ENCODE data around the gene FITM1. TPM values are rescaled to one million over a fixed set of nuclear protein-coding genes. Genes with fewer than 3 reads are reported as not detected.
A peak's percentile ranks its signal among the peaks of the same experiment; 100 is the strongest.

The FITM1 gene
- total RNA-seq, 1 donor from 2014 or later, result not detected

GRCh38 chr14:24115422-24116127 lies 14.9 kb upstream of the FITM1 start:
- no peak for TF ChIP-seq CTCF (IDR thresholded peaks at IDR 0.05; ENCODE audit: insufficient read depth, low read length, poor library complexity, severe bottlenecking)
- Histone ChIP-seq H3K36me3 (ENCODE audit: control insufficient read depth, insufficient read depth, low read length) (peaks cover 3% of the 10 kb centered on the region), H3K27me3 (ENCODE audit: control insufficient read depth, insufficient read depth, low read length) (no peaks in the 10 kb centered on the region), H3K4me3 (ENCODE audit: low read depth, low read length) (peak overlapping the region; percentile 65)
- no peak for DNase-seq (ENCODE audit: low read depth)

- Histone ChIP-seq H3K36me3 (ENCODE audit: control insufficient read depth, insufficient read depth, low read length) (peaks cover 3% of the 10 kb centered on the region), H3K4me3 (ENCODE audit: low read depth, low read length) (no peak overlapping the region), H3K27me3 (ENCODE audit: control insufficient read depth, insufficient read depth, low read length) (no peaks in the 10 kb centered on the region)
- no peak for DNase-seq (ENCODE audit: low read depth)
- TF ChIP-seq CTCF (IDR thresholded peaks at IDR 0.05; ENCODE audit: insufficient read depth, low read length, poor library complexity, severe bottlenecking), result no peak
Observed at GRCh38 chr14:24116128-24116814, 14.2 kb upstream of the FITM1 start.

GRCh38 chr14:24117179-24117578 lies 13.3 kb upstream of the FITM1 start:
- TF ChIP-seq CTCF (IDR thresholded peaks at IDR 0.05; ENCODE audit: insufficient read depth, low read length, poor library complexity, severe bottlenecking), result no peak
- DNase-seq (ENCODE audit: low read depth), result no peak
- no peaks in the 10 kb centered on the region for H3K27me3 ChIP-seq (ENCODE audit: control insufficient read depth, insufficient read depth, low read length)
- H3K4me3 ChIP-seq (ENCODE audit: low read depth, low read length), result no peak overlapping the region
- peaks cover 4% of the 10 kb centered on the region for H3K36me3 ChIP-seq (ENCODE audit: control insufficient read depth, insufficient read depth, low read length)

GRCh38 chr14:24119691-24120090 lies 10.8 kb upstream of the FITM1 start:
- DNase-seq (ENCODE audit: low read depth), result no peak
- Histone ChIP-seq H3K27me3 (ENCODE audit: control insufficient read depth, insufficient read depth, low read length) (no peaks in the 10 kb centered on the region), H3K36me3 (ENCODE audit: control insufficient read depth, insufficient read depth, low read length) (peaks cover 4% of the 10 kb centered on the region), H3K4me3 (ENCODE audit: low read depth, low read length) (no peak overlapping the region)
- TF ChIP-seq CTCF (IDR thresholded peaks at IDR 0.05; ENCODE audit: insufficient read depth, low read length, poor library complexity, severe bottlenecking), result no peak

- DNase-seq (ENCODE audit: low read depth), result no peak
- TF ChIP-seq CTCF (IDR thresholded peaks at IDR 0.05; ENCODE audit: insufficient read depth, low read length, poor library complexity, severe bottlenecking), result no peak
- H3K36me3 ChIP-seq (ENCODE audit: control insufficient read depth, insufficient read depth, low read length), result peaks cover 4% of the 10 kb centered on the region
- H3K27me3 ChIP-seq (ENCODE audit: control insufficient read depth, insufficient read depth, low read length), result no peaks in the 10 kb centered on the region
- no peak overlapping the region for H3K4me3 ChIP-seq (ENCODE audit: low read depth, low read length)
Observed at GRCh38 chr14:24121210-24121609, 9.2 kb upstream of the FITM1 start.

All from kidney epithelial cell (primary cell).